Mammary epithelial cell (primary cell): ENCODE measurements around the gene ERVH48-1.

Experiments used
- CTCF ChIP-seq, 2 donors: IDR thresholded peaks in 1 of 2; conservative IDR thresholded peaks in 1 of 2; 2 replicates each; pipeline ENCODE4 v1.5.1; 2011 to 2012; ENCODE audit warnings: inconsistent platforms in 2 of 2, low read length in 2 of 2, mild to moderate bottlenecking in 2 of 2, control low read depth in 1 of 2, low read depth in 1 of 2; ENCODE audit not compliant: insufficient read depth in 1 of 2; ENCODE audit errors: extremely low read depth in 1 of 2
- EZH2 ChIP-seq: IDR thresholded peaks from 2 replicates; pipeline ENCODE4 v1.6.1; 2012; ENCODE audit warnings: low read length, inconsistent platforms, borderline replicate concordance

GRCh38 chr21:42962380-42963007 is 37.1 kb upstream of the ERVH48-1 start:
- TF ChIP-seq CTCF (conservative IDR thresholded peaks at IDR 0.05 in 1 of 2, IDR thresholded peaks at IDR 0.05 in 1 of 2; ENCODE audit: extremely low read depth in 1 of 2, insufficient read depth in 1 of 2, low read depth in 1 of 2, low read length in 2 of 2) (no peak), EZH2 (no peak)
